ENCODE measurements around the gene CMTM5.
A peak's percentile ranks its signal among the peaks of the same experiment; 100 is the strongest.

CMTM5 gene

DNA sequence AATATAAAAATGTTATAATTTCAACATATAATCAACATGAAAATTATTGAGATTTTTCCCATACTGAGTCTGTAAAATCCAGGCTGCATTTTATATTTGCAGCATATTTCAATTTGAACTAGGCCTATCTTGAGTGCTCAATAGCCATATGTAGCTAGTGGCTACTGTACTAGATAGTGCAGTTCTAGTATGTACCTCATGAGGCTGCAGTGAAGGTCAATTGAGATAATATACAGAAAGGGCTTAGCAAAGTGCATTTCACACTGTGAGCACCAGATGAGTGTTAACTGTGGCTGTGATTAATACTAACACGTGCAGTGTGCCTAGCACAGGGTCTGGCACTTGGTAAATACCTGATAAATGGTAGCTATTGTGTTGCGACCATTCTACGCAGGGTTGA is 18.8 kb upstream of the CMTM5 start:
- TF ChIP-seq, protein P1, sequence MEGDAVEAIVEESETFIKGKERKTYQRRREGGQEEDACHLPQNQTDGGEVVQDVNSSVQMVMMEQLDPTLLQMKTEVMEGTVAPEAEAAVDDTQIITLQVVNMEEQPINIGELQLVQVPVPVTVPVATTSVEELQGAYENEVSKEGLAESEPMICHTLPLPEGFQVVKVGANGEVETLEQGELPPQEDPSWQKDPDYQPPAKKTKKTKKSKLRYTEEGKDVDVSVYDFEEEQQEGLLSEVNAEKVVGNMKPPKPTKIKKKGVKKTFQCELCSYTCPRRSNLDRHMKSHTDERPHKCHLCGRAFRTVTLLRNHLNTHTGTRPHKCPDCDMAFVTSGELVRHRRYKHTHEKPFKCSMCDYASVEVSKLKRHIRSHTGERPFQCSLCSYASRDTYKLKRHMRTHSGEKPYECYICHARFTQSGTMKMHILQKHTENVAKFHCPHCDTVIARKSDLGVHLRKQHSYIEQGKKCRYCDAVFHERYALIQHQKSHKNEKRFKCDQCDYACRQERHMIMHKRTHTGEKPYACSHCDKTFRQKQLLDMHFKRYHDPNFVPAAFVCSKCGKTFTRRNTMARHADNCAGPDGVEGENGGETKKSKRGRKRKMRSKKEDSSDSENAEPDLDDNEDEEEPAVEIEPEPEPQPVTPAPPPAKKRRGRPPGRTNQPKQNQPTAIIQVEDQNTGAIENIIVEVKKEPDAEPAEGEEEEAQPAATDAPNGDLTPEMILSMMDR (IDR thresholded peaks at IDR 0.05; ENCODE audit: low read length, missing control alignments), result no peak
- no peak for DNase-seq (ENCODE audit: low read depth)
- H3K4me3 ChIP-seq (replicated peaks; ENCODE audit: low read depth, low read length), result no peak overlapping the region

DNA sequence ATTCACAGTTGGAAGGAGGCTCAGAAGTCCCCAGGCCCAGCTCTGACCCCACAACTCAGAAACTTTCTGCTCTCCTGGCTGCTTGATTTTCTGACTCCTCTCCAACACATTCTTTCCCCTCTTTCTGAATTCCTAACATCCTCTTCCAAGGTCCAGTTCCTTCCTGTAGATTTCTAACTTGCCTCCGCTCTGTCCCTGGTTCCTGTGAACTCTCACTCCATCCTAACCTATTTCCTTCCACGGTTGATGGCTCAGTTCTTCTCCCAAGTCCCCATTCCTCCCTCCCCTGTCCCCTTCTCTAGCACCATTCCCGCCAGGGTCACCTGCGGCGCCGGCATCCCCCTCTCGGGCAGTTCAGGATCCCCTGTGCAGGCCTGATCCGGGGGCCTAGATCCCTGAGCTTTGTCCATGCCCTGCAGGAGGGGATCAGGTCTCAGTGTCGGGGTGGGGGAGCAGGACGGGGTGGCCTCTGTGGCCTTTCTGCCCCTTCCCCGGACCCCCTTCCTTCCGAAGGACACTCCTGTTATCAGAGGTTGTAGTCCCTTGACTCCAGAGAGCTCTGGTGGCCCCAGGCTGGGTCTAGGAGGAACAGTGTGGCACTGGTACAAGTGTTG is 18.2 kb upstream of the CMTM5 start:
- TF ChIP-seq, protein P1 (IDR thresholded peaks at IDR 0.05; ENCODE audit: low read length, missing control alignments), result no peak
- no peak overlapping the region for H3K4me3 ChIP-seq (replicated peaks; ENCODE audit: low read depth, low read length)
- DNase-seq (ENCODE audit: low read depth), result no peak

DNA sequence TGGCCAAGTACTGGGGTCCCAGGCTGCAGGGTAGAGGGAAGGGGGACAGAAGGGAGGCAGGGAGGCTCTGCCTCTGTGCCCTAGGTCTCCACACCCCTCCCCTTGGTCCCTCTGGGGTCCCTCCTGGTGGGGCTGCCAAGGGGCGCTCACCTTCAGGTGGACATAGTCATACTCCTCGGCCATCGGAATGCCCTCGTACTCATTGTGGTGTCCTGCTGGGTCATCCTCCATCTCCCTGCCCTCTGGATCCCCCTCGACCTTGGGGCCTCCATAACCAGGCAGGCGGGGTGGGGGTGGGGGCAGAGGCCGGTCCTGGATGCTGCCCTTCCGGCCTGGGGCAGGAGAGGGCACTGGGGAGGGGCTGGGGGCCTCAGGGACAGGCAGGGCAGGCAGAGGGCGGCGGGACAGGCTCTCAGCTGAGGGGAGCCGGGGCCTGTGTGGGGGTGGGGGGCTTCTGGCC is 17.6 kb upstream of the CMTM5 start:
- no peak for DNase-seq (ENCODE audit: low read depth)
- TF ChIP-seq, protein P1 (IDR thresholded peaks at IDR 0.05; ENCODE audit: low read length, missing control alignments), result no peak
- no peak overlapping the region for H3K4me3 ChIP-seq (replicated peaks; ENCODE audit: low read depth, low read length)

DNA sequence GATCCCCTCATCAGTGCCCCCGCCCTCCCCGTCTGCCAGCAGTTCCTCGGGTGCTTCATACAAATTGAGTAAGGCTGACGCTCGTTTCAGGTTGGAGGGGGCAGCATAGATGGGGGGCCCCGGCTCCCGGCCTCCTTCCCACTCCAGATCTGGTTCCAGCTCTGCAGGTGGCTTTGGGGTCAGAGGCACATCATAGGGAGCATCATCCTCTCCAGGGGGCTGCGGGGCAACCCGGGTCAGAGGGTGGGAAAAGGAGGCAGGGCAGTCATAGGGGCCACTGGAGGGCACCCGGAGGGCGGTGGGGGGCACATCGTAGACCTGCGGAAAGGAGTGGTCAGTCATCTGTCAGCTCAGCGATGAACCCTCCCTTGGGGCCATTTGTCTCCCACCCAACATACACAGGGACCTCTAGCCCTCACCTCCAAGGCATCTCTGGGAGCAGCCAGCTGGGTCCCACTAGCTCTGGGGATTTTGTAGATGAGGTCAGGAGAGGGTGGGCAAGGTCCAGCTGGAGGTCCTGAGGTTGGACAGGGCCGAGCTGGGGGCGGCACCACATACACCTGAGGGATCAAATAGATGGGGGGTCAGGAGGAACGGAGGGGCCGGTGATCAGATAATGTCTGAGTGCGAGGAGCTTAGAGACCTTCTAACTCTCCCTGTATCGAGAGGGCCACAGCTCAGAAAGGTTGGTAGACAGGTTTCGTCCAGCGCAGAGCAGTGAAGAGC is 17.0 kb upstream of the CMTM5 start:
- no peak overlapping the region for H3K4me3 ChIP-seq (replicated peaks; ENCODE audit: low read depth, low read length)
- TF ChIP-seq, protein P1 (IDR thresholded peaks at IDR 0.05; ENCODE audit: low read length, missing control alignments), result no peak
- no peak for DNase-seq (ENCODE audit: low read depth)

DNA sequence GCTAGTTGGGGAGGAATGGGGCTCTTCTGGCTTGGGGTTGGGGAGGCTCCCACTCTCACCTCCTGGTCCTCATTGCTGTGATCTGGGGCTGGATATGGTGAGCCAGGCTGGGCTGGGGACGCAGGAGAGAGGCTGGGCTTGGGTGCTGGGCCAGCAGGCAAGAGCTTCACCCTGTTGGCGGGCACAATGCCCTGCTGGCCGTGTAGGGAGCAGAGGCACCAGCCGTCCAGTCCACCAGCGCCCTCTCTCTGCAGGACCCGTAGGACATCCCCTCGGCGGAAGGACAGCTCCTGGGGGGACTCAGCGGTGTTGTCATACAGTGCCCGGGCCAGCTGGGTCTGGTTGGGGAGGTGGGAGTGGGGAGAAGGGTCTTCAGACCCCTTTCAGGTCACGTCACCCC is 16.4 kb upstream of the CMTM5 start:
- TF ChIP-seq, protein P1 (IDR thresholded peaks at IDR 0.05; ENCODE audit: low read length, missing control alignments), result no peak
- DNase-seq (ENCODE audit: low read depth), result no peak

DNA sequence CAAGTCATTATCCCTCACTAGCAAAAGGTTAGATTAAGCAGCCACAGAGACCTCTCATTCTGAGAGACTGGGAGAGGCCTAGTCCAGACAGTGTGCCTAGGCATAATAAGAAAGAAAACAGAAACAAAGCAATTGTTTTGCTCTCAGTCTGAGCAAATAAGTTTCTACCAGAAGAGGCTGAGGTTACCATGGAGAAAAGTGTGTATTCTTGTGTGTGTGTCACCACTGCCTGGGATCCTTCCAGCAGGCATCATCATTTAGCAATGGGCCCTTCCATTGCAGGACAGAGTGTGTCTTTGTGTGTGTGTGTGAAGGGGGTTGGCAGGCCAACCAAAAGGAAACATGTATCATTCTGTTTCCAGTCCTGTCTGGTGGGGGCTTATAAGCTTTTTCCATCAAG is 15.5 kb upstream of the CMTM5 start:
- TF ChIP-seq, protein P1 (IDR thresholded peaks at IDR 0.05; ENCODE audit: low read length, missing control alignments), result no peak
- peak; percentile 46 for DNase-seq (ENCODE audit: low read depth)
- H3K4me3 ChIP-seq (replicated peaks; ENCODE audit: low read depth, low read length), result no peak overlapping the region

More for the DNA sequence above, 16.4 kb upstream of the CMTM5 start:
- H3K4me3 ChIP-seq (replicated peaks; ENCODE audit: low read depth, low read length), result no peak overlapping the region
